Measurements from ENCODE around the gene KRT7.
A peak's percentile ranks its signal among the peaks of the same experiment; 100 is the strongest.
"Not testable (repeated sequence)": the region's sequence is repeated elsewhere in the genome, so short reads cannot be mapped to it uniquely, and the experiment has no call there.

KRT7 gene

DNA sequence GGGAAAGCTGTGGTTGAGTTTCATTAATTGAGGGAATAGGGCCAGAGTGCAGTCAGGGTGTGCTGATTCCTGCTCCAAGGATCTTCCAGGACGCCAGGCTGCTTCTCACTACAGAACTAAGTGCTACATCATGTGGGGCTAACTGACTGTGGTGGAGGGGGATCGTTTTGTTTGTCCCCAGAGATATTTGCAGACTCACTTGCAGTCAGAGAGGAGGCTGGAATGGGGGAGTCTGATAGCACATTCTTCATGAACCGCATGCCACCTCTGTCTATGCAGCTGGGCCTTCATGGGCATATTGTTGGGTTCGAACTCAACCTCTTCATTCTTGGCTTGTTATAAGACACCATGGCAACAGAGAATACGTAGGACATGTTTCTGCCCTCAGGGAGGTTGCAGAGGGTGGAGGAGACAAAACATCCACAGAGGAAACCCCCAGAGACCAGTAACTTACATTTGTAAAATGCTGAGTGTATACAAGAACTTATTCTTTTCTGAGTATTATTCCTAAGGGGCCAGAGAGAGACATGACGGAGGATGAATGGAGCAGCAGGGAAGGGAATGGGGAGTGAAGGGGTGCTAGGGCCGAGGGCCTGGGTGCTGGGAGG is 13.0 kb downstream of the KRT7 start:
- no peak for DNase-seq

DNA sequence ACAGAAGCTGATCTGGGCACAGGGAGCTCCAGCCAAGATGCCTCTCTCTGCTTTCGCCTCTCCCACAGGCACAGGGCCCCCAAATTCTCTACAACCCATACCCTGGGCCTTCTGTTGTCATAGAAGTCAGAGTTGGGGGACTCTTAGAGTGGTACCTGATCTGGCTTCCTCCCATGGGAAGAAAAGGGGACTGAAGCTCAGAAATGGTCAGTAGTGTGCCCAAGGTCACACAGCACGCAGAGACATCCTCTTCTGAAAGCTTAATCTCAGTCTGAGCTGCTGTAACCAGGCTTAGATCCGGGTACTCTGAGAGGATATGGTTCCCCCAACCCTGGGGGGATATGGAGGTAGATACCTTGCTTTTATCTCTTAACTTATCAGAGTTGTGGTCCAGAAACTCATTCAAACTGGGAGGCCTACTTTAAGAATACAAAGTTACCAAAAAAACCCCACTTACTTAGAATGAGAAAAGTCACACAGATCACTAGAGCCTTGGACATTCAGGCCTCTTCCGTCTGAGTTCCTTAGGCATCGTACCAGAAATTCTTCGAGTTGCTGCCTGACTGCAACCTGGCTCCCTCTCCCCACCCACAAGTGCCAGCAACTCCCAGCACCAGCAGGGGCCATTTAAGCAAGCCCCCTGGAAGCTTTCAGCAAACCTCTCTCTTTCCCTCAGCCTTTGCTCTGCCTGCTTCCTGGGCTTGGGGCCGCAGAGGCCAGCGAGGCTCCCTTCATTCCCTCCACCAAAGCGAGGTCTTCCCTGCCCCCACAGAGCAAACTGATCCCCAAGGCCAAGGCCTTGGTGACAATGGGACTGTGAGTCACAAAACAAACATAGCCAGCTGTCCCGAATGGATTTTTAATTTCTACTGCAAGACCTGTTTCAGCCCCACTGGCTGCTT is 13.9 kb downstream of the KRT7 start:
- DNase-seq: peak; percentile 8

DNA sequence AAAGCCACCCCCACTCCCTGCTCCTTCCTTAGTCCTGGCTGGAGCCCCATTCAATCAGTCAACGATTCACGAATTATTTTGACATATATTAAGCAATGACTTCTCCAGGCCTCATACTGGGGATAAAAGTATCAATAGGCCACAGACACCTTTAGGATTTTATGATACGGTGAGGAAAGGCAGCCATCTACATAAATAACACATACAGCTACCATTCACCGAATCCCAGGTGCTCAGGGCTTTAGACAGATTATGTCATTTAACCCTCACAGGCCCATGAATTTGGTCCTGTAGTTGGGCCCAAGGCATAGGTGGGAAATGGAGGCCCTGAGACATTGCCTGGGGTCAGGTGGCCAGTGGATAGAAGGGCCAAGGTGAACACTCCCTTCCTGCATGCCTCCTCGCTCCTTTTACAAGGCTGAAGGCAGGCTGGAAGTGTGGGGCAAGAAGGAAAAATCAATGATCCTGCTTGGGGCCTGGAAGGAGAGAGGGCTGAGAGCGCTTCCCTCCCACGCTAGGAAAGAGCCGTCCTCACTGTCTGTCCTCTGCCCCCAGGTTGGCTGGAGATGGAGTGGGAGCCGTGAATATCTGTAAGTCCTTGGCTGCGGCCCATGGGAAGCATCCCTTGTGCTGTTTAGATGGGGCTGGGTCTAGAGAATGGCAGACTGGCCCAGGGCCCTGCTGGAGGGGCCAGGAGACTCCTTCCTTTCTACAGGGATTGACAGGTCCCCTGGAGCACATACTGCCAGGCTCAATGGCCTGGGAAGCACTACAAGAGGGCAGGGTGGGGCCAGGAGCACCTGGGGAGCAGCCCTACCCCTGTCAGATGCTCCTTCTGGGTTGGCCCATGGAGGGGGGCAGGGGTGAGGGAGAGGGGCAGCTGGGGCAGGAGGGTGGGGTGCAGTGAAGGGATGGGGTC is 14.8 kb downstream of the KRT7 start:
- no peak for DNase-seq

DNA sequence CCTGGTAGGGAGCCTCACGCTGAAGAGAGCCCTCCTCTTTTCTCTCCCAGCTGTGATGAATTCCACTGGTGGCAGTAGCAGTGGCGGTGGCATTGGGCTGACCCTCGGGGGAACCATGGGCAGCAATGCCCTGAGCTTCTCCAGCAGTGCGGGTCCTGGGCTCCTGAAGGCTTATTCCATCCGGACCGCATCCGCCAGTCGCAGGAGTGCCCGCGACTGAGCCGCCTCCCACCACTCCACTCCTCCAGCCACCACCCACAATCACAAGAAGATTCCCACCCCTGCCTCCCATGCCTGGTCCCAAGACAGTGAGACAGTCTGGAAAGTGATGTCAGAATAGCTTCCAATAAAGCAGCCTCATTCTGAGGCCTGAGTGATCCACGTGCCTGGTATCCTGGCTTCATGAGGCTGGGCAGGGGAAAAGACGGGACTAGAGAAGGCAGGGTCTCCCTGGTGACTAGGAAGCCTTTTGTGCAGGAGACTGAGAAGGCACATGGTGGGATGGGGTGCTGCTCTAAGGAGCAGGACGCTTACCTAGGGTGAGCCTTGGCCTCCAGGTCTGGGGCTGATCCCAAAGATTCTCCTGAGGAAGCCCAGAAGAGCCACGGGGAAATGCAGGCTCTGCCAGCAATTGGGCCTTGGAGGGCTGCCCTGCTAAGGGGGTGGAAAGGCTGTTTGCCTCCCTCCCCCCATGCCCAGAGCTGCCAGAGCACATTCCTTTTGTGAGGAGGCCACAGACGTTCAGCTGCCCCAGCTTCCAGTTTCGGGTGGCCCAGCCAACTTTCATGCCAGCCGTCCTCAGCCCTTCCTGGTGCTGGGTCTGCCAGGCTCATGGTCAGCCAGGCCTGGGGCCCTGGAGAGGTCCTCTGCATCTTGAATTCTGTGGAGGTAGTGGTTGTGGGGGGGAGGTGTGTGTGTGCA is 15.8 kb downstream of the KRT7 start:
- DNase-seq: no peak

DNA sequence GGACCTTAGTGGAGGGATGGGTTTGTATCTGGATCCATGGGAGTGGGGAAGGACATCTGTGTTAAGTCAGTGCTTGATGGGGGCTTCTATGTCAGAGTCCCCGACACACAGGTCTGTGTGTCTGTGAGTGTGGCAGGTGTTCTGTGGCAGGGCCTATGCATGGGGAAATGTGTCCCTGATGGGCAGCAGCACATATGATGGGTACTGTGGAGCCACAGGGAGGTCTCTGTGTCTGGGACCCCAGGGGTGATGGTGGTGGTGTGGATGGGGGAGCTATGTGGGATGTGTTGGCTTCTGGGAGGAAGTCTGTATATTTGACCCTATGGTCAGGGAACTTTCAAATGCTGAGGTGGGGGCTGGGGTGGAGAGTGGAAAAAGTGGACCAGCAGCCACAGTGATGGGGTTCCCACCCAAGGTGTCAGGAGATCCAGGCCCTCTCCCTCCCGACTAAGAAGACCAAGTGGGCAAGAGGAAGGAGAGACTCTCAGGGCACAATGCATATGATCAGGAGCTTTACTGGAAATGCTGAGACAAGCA is 16.5 kb downstream of the KRT7 start:
- DNase-seq: no peak

DNA sequence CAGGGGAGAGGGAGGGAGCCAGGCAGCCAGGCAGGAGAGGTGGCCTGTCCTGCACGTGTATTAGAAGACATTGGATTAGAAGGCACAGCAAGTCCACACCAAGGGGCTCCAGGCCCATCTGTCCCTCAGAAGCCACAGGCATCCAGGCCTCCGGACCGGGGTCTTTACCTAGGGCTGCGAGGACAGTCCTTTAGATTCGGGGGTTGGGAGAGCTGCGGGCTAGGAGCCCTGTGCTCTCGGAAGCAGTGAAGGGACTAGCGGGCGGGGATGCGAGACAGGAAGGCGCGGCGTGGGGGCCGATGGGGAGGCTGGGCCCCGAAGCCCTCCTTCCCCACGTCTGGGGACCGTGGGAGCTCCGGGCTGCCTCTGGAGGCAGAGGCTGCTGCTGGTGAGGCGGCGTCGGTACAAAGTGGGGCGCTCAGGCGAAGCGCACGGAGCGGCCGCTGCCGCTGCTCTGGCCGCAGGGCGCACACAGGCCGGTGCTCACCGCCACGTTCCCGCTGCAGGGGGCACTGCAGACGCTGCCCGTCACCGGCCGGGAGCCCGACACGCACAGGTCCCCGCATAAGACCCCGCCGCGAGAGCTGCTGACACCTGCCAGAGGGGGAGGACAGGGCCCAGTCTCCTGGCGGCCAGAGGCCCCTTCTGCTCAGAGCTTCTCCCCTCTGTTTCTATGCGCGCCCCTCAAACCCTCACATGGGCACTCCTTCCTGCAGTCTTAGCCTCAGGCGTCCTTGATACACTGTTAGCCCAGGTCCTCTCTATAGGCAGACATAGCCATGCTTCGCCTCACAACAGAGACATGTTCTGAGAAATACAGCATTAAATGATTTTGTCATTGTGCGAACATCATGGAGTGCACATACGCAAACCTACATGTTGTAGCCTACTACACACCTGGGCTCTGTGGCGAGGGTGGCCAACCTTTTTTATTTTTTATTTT is 17.3 kb downstream of the KRT7 start:
- no peak for DNase-seq

DNA sequence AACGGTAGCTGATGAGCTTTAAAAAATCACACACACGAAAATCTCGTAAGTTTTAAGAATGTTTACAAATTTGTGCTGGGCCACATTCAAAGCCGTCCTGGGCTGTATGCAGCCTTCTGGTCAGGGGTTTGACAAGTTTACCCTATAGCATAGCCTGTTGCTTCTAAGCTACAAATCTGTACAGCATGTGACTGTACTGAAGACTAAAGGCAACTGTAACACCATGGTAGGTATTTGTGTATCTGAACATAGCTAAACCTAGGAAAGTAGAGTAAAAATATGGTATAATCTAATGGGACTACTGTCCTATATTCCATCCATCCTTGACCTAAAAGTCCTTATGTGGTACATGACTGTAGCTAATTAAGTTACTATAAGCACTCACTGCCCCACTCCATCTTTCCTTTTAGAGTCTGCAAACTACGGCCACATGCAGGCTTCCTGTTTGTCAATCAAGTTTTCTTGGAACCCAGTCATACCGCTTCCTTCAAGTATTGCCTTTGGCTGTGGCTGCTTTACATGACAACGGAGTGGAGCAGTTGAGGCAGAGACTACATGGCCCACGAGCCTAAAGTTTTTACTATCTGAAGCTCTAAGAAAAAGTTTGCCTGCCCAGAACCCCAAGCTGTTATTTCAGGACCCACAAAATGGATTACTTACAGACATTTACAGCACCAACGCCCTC is 18.5 kb downstream of the KRT7 start:
- no peak for DNase-seq

DNA sequence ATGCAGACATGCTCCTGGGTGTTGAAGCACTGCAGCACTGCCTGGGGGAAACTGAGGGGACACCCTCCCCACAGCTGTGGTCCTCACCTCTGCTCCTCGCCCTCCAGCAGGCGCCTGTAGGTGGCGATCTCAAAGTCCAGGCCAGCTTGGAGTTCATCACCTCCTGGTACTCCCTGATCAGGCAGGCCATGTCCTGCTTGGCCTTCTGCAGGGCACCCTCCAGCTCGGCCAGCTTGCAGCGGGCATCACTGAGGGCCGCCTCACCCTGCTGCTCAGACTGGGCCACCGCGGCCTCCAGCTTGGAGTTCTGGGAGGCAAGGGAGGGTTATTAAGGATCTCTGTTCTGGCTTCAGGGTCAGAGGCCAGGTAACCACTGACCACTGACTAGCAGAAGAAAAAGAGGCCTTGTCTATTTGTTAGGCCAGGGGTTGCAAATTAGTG is 19.2 kb downstream of the KRT7 start:
- DNase-seq: not testable (repeated sequence)

DNA sequence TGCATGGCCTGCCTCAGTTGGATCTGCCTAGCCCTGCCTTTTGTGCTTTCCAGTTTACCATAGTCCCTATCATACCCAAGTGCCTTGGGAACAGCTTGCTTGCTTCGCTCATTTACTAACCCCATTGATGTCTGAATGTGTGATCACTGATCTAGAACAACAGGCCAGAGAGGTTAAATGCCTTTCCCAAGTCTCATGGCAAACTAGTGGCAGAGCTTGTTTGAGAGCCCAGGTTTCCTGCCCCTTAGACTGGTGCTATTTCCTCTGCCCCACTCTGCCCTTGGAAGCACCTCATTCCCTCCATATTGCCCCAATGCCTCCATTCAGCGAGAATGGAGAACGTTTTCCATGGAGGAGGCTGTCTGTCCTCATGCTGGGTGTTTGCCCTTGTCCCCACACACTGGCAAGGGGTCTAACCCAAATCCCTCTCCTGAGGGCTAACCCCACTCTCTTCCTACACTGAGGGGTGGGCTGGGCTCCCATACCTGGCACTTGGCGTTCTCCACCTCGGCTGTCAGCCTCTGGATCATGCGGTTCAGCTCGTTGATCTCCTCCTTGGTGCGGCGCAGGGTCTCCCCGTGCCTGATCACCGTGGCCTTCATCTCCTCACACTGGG is 19.8 kb downstream of the KRT7 start:
- no peak for DNase-seq

DNA sequence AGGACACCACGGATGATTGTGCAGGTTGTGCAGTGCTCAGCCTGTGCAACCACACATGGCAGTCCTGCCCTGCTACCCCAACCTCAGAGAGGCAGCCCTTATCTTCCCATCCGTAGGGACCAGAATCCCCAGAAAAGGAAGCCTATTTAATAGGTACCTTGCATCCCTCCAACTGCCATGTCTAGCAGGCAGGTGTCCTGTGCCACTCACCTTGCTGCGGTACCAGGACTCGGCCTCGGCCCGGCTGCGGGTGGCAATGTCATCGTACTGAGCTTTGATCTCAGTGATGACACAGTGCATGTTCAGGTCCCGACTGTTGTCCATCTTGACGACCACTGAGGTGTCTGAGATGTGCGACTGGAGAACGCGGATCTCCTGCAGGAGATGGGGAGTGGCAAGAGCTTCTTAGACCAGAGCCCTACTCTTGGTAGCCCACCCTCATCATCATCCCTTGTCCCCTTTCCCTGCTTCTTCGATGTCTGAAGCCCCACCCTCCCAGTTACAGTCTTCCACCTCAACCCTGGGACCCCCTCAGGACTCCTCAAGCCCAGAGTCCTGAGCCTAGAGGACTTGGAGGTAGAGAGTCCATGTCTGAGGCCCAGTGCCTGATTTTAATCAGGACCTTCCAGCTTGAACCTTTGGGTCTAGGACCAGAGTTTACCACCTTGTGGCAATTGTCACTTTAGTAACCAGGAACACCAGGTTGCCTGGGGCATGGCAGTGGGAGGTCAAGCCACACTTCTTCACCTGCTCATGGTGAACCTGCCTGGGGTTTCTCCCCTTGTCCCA is 20.5 kb downstream of the KRT7 start:
- DNase-seq: no peak

DNA sequence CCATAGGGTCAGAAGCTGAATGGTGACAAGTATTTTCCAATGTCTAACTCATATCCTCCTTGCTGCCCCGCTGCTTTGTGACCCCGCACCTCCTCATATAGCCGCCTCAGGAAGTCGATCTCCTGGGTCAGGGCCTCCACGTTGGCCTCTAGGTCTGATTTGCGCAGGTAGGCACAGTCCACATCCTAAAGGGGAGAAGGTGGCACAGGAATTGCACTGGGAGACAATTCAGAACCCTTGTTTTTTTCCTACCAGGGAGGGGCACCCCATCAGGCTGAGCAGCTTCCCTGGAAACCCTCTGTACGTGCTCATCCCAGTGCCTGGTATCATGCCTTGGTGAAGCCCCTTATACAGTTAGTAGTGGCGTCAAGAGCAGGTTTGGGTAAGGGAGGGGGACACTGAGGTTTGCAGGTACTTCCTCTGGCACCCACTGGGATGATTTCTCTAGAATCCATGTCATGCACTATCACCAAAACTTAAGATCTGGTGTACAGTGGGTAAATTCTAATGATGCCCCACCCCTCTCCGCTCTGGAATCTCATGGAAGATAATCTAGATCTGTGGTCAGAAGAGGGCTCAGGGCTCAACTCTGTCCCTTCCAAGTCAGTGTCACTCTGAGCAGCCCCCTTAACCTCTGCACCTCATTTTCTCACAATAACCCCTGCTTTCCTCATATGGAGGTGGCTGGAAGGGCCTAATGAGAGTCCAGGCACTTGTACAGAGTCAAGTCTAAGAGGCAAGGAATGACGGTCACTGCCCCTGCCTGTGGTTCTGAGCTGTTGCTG is 21.3 kb downstream of the KRT7 start:
- no peak for DNase-seq

DNA sequence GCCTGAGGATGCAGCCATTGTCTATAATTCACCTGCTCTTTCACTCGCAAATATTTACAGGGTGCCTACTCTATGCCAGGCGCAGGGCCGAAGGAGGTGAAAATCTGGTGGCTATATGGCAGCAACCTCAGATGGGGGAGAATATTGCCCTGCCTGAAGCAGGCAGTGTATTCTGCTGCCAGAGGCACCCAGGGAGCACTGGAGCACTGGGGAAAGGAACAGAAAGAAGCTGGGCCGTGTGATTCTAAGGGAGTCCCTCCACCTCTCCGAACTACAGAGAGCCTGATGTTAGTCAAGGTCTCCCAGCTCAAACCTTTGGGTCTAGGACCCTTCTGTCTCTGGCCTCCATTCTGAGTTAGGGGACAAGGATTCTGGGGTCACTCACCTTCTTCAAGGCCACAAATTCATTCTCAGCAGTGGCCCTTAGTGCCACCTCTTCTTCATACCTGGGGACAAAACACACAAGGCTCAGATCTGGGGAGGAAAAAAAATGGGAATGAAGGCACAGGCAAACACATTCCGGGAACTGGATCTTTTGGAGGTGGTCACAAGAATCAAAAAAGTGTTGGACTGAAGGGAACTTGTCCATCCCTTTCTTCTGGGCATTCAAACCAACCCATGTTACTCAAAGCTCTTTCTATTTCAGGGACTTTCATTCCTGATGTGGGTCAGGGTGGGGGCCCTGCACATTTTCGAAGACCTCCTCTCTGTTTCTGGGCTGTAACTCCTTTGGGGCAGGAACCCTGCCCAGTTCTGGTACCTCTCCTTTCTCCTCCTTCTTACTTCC is 22.1 kb downstream of the KRT7 start:
- DNase-seq: no peak

DNA sequence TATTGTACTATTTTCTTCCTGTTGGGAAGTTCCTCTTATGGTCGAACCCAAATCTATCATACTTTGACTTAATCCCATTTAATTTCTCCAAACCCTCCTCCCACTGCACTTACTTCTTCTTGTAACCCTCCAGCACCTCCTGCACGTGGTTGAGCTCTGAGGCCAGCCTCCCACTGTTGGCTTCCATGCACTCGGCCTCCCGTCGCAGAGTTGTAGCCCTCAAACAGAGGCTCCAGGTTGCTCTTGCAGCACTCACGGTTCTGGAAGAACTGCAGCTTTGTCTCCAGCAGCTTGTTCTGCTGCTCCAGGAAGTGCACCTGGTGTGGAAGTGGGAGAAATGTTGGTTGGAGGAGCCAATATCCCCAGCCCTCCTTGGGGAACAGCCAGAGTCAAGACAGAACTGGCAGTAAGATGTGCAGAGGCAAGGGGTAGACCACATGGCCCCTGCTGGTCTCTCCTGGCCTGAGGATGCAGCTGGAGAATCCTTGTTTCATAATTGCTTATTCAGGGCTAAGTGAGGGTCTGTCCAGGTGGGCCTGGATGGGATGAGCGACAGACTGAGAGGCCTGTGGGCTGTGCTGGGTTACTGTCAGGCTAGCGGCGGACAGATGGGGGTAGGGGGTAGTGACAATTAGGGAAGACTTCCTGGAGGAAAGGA is 23.0 kb downstream of the KRT7 start:
- no peak for DNase-seq

DNA sequence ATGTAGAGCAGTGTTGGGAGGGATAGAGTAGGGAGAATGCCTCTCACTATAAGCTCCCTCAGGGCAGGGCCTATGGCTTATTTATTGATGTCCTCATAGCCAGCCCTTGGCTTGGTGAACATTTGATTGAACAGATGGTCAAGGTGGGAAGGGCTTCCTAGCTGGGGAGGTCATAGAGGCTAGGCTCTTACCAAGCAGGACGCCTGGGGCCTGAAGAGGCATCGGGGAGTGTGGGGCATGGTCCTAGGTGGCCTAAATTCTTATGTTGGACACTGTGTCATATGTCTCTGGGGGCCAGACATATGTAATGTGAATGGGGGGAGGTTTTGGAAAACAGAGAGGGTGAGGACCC is 23.5 kb downstream of the KRT7 start:
- no peak for DNase-seq

DNA sequence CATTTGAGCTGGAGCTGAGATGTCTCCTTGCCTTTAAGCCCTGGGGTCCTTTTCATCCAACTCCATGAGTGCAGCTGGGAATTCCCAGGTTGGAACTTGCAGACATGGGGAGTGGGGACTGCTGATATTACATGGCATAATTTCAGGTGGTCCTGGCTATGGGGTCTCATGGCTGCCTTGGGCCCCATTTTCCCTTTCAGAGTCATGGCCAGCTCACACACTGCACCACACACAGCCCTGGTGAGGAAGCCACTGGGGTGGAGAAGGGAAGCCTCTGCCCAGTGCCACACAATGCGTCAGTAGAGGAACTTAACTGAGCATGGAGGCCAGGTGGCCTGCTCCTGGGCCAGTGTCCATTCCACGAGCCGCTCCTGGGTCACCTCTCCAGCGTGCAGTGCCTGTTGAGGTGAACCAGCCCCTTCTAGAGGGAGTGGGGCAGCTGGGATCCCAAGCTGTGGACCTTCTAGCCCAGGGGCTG is 24.1 kb downstream of the KRT7 start:
- DNase-seq: no peak

DNA sequence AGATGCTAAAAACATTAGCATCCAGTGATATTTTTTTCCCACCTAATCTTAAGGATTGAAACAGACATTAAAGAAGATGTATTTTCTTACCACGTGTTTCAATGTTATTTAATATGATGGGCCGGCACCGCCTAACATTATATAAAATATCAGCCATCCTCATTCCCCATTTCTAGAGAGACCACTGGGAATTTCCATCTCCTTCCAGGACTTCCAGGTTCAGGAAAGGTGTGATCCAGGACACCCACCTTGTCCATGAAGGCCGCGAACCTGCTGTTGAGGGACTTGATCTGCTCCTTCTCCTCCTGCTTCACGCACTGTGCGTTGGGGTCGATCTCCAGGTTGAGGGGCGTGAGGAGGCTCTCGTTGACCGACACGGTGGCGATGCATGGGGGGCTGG is 24.9 kb downstream of the KRT7 start:
- not testable (repeated sequence) for DNase-seq
